Stimulated activated CD8-positive, alpha-beta memory T cell treated with anti-CD3 and anti-CD28 coated beads, Interleukin-7, amount 100 ng/mL, for 1 hour (primary cell): ENCODE measurements around the gene CD300LD.

Experiments
- DNase-seq, 2 donors: peaks; one replicate each; pipeline ENCODE4 v3.0.0-alpha.2; 2020; ENCODE audit warnings: low read depth in 2 of 2

CD300LD gene

GRCh38 chr17:74544991-74545842, 46.9 kb downstream of the CD300LD start:
- DNase-seq, result no peak

GRCh38 chr17:74543891-74544760, 48.0 kb downstream of the CD300LD start:
- no peak for DNase-seq

- DNase-seq, result no peak
These were observed 48.7 kb downstream of the CD300LD start for GRCh38 chr17:74543406-74543805.

- DNase-seq, result no peak
These were observed 49.2 kb downstream of the CD300LD start for GRCh38 chr17:74542727-74543383.

- no peak for DNase-seq
These were observed 49.9 kb downstream of the CD300LD start for GRCh38 chr17:74542166-74542565.

GRCh38 chr17:74541176-74542111, 50.6 kb downstream of the CD300LD start:
- no peak for DNase-seq

GRCh38 chr17:74539281-74539820, 52.7 kb downstream of the CD300LD start:
- no peak for DNase-seq

- no peak for DNase-seq
These were observed 55.2 kb downstream of the CD300LD start for GRCh38 chr17:74536890-74537289.

- DNase-seq, result peak in 1 of 2 donors; percentile 4
These were observed 60.0 kb downstream of the CD300LD start for GRCh38 chr17:74532115-74532514.

- DNase-seq, result no peak
These were observed 60.8 kb downstream of the CD300LD start, which contains the start of gene CD300LB for GRCh38 chr17:74531231-74531761. CD300LB (minus strand) TSS chr17:74531475; CDS start chr17:74531350, 125 bp downstream.

- no peak for DNase-seq
These were observed 61.3 kb downstream of the CD300LD start for GRCh38 chr17:74530831-74531150.
